ENCODE results near the gene HMOX2.
A peak's percentile ranks its signal among the peaks of the same experiment; 100 is the strongest.

The HMOX2 gene

DNA sequence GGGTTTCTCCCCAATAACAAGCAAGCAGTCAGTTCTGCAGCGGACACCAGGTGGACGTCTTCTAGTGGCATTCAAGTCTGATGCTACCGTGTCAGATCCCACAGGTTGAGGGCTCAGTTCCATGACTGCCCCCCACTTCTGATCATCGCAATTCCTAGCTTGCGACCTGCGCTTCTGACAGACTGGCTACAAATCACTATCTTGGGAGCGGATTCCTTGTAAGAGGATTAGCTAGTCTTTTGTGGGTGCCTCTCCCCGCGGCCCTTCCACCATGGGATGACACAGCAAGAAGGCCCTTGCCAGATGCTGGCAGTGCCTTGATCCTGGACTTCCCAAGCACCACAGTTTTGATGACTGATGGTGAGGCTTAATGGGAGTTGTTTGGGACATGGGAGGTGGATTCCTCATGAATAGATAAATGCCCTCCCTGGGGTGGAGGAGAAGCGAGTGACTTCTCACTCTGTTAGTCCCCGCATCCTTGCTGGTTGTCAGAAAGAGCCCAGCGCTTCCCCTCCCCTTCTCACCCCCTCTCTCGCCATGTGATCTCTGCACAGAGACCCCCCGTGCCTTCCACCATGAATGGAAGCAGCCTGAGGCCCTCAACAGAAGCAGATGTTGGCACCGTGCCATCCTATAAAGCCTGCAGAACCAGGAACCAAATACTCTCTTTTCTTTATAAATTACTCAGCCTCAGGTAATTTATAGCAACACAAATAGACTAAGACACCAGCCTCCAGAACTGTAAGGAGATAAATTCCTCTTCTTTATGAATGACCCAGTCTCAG lies 43.3 kb downstream of the HMOX2 start:
- H3K9ac ChIP-seq (ENCODE audit: low read length) = no peak overlapping the region
- DNase-seq = no peak
- H4K8ac ChIP-seq (ENCODE audit: low read length) = no peak overlapping the region
- H3K4ac ChIP-seq (ENCODE audit: low read depth in 1 of 2, low read length in 2 of 2) = no peak overlapping the region
- H3K14ac ChIP-seq (ENCODE audit: low read length in 2 of 2) = no peak overlapping the region
- no peaks in the 10 kb centered on the region for H3K27me3 ChIP-seq (ENCODE audit: control insufficient read depth in 1 of 2, insufficient read depth in 1 of 2, low read length in 2 of 2)
- no peak overlapping the region for H2AFZ ChIP-seq (ENCODE audit: low read depth, low read length)
- H3K79me1 ChIP-seq (replicated peaks; ENCODE audit: low read length, poor library complexity, severe bottlenecking) = peaks cover 40% of the 10 kb centered on the region
- H3K23ac ChIP-seq (ENCODE audit: low read length in 2 of 2) = no peak overlapping the region
- H2AK5ac ChIP-seq (ENCODE audit: low read length, severe bottlenecking) = no peak overlapping the region
- no peak overlapping the region for H2BK5ac ChIP-seq (ENCODE audit: low read depth, low read length, poor library complexity, severe bottlenecking)
- H4K91ac ChIP-seq (ENCODE audit: low read length) = no peak overlapping the region
- H3K36me3 ChIP-seq (ENCODE audit: control insufficient read depth in 1 of 2, insufficient read depth in 2 of 2, low read depth in 1 of 2, low read length in 2 of 2) = peaks cover 0 to 29% of the 10 kb centered on the region in 2 experiments
- H2BK12ac ChIP-seq (ENCODE audit: low read length in 2 of 2) = no peak overlapping the region
- H3K27ac ChIP-seq (ENCODE audit: low read length, poor library complexity, severe bottlenecking) = no peak overlapping the region
- H3K9me3 ChIP-seq (ENCODE audit: control insufficient read depth, low read length) = no peaks in the 10 kb centered on the region
- no peak overlapping the region for H3K4me2 ChIP-seq (ENCODE audit: low read length, poor library complexity, severe bottlenecking)
- WGBS = 87% methylated on average over 15 of the region's 15 CpGs
- no peak overlapping the region for H3K4me3 ChIP-seq (ENCODE audit: insufficient read depth in 1 of 2, low read depth in 1 of 2, low read length in 2 of 2)
- H3K18ac ChIP-seq (ENCODE audit: low read depth in 1 of 2, low read length in 2 of 2) = no peak overlapping the region
- H2BK15ac ChIP-seq (ENCODE audit: low read depth, poor library complexity, severe bottlenecking) = no peak overlapping the region
- peaks cover 17% of the 10 kb centered on the region for H3K4me1 ChIP-seq (ENCODE audit: control insufficient read depth, insufficient read depth, low read depth, low read length)
- H2BK120ac ChIP-seq (ENCODE audit: low read depth, low read length) = no peak overlapping the region

GRCh38 chr16:4520913-4521312 lies 44.7 kb downstream of the HMOX2 start:
- Histone ChIP-seq H3K9me3 (ENCODE audit: control insufficient read depth, low read length) (no peaks in the 10 kb centered on the region), H3K27ac (ENCODE audit: low read length, poor library complexity, severe bottlenecking) (no peak overlapping the region), H2BK12ac (ENCODE audit: low read length in 2 of 2) (no peak overlapping the region), H2AK5ac (ENCODE audit: low read length, severe bottlenecking) (no peak overlapping the region), H3K4me2 (ENCODE audit: low read length, poor library complexity, severe bottlenecking) (no peak overlapping the region), H2BK120ac (ENCODE audit: low read depth, low read length) (no peak overlapping the region), H2BK5ac (ENCODE audit: low read depth, low read length, poor library complexity, severe bottlenecking) (no peak overlapping the region), H3K27me3 (ENCODE audit: control insufficient read depth in 1 of 2, insufficient read depth in 1 of 2, low read length in 2 of 2) (no peaks in the 10 kb centered on the region), H3K36me3 (ENCODE audit: control insufficient read depth in 1 of 2, insufficient read depth in 2 of 2, low read depth in 1 of 2, low read length in 2 of 2) (peaks cover 0 to 33% of the 10 kb centered on the region in 2 experiments), H4K8ac (ENCODE audit: low read length) (no peak overlapping the region), H3K4me1 (ENCODE audit: control insufficient read depth, insufficient read depth, low read depth, low read length) (peaks cover 24% of the 10 kb centered on the region), H3K23ac (ENCODE audit: low read length in 2 of 2) (no peak overlapping the region), H3K14ac (ENCODE audit: low read length in 2 of 2) (no peak overlapping the region), H4K91ac (ENCODE audit: low read length) (no peak overlapping the region), H3K4ac (ENCODE audit: low read depth in 1 of 2, low read length in 2 of 2) (no peak overlapping the region), H3K4me3 (ENCODE audit: insufficient read depth in 1 of 2, low read depth in 1 of 2, low read length in 2 of 2) (no peak overlapping the region), H3K9ac (ENCODE audit: low read length) (no peak overlapping the region), H2AFZ (ENCODE audit: low read depth, low read length) (no peak overlapping the region), H3K79me1 (replicated peaks; ENCODE audit: low read length, poor library complexity, severe bottlenecking) (peaks cover 48% of the 10 kb centered on the region), H3K18ac (ENCODE audit: low read depth in 1 of 2, low read length in 2 of 2) (no peak overlapping the region), H2BK15ac (ENCODE audit: low read depth, poor library complexity, severe bottlenecking) (no peak overlapping the region)
- no peak for DNase-seq
- 93% methylated on average over 7 of the region's 7 CpGs for WGBS

DNA sequence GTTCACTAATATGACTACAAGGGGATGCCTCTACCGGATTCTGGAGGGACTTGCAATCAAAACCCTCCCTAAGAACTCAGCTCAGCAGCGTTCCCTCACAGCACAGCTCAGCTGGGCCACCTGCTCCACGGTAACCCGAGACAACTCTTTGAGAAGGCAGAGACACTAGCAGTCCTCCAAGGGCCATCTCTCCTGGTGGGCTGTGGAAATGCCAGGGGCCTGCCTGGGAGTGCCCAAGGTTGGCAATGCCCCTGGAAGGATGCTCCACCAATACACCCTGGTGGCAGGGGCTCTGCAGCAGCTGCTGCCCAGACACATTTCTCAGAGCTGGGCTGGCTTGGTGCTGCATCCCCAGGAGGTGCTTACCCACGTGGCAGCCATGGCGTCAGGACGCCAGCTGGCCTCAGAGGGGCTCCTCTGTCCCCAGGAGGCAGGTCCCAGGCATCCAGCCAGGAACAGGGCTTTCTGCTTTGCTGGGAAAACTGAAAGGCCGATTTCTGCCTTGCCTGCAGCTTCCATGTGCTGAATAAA lies 45.9 kb downstream of the HMOX2 start:
- H2BK120ac ChIP-seq (ENCODE audit: low read depth, low read length) = no peak overlapping the region
- H3K23ac ChIP-seq (ENCODE audit: low read length in 2 of 2) = peak overlapping the region in 1 of 2 experiments; percentile 16
- peaks cover 53% of the 10 kb centered on the region for H3K79me1 ChIP-seq (replicated peaks; ENCODE audit: low read length, poor library complexity, severe bottlenecking)
- no peak overlapping the region for H2AFZ ChIP-seq (ENCODE audit: low read depth, low read length)
- no peaks in the 10 kb centered on the region for H3K9me3 ChIP-seq (ENCODE audit: control insufficient read depth, low read length)
- no peak overlapping the region for H3K4me3 ChIP-seq (ENCODE audit: insufficient read depth in 1 of 2, low read depth in 1 of 2, low read length in 2 of 2)
- no peak overlapping the region for H2BK12ac ChIP-seq (ENCODE audit: low read length in 2 of 2)
- H3K4me1 ChIP-seq (ENCODE audit: control insufficient read depth, insufficient read depth, low read depth, low read length) = peaks cover 27% of the 10 kb centered on the region
- no peak overlapping the region for H2BK5ac ChIP-seq (ENCODE audit: low read depth, low read length, poor library complexity, severe bottlenecking)
- H3K4me2 ChIP-seq (ENCODE audit: low read length, poor library complexity, severe bottlenecking) = no peak overlapping the region
- no peak overlapping the region for H4K91ac ChIP-seq (ENCODE audit: low read length)
- H3K18ac ChIP-seq (ENCODE audit: low read depth in 1 of 2, low read length in 2 of 2) = no peak overlapping the region
- no peak overlapping the region for H2BK15ac ChIP-seq (ENCODE audit: low read depth, poor library complexity, severe bottlenecking)
- WGBS = 83% methylated on average over 8 of the region's 8 CpGs
- H2AK5ac ChIP-seq (ENCODE audit: low read length, severe bottlenecking) = no peak overlapping the region
- H3K4ac ChIP-seq (ENCODE audit: low read depth in 1 of 2, low read length in 2 of 2) = no peak overlapping the region
- H3K27ac ChIP-seq (ENCODE audit: low read length, poor library complexity, severe bottlenecking) = no peak overlapping the region
- DNase-seq = no peak
- H4K8ac ChIP-seq (ENCODE audit: low read length) = no peak overlapping the region
- H3K27me3 ChIP-seq (ENCODE audit: control insufficient read depth in 1 of 2, insufficient read depth in 1 of 2, low read length in 2 of 2) = no peaks in the 10 kb centered on the region
- H3K36me3 ChIP-seq (ENCODE audit: control insufficient read depth in 1 of 2, insufficient read depth in 2 of 2, low read depth in 1 of 2, low read length in 2 of 2) = peaks cover 0 to 33% of the 10 kb centered on the region in 2 experiments
- H3K14ac ChIP-seq (ENCODE audit: low read length in 2 of 2) = no peak overlapping the region
- peak overlapping the region; percentile 33 for H3K9ac ChIP-seq (ENCODE audit: low read length)

GRCh38 chr16:4523686-4524085 lies 47.5 kb downstream of the HMOX2 start:
- no peak overlapping the region for H2BK15ac ChIP-seq (ENCODE audit: low read depth, poor library complexity, severe bottlenecking)
- WGBS = 95% methylated on average over 4 of the region's 4 CpGs
- no peak overlapping the region for H3K4me2 ChIP-seq (ENCODE audit: low read length, poor library complexity, severe bottlenecking)
- H3K36me3 ChIP-seq (ENCODE audit: control insufficient read depth in 1 of 2, insufficient read depth in 2 of 2, low read depth in 1 of 2, low read length in 2 of 2) = peaks cover 0 to 29% of the 10 kb centered on the region in 2 experiments
- no peaks in the 10 kb centered on the region for H3K9me3 ChIP-seq (ENCODE audit: control insufficient read depth, low read length)
- H3K9ac ChIP-seq (ENCODE audit: low read length) = no peak overlapping the region
- no peak overlapping the region for H3K4ac ChIP-seq (ENCODE audit: low read depth in 1 of 2, low read length in 2 of 2)
- no peak for DNase-seq
- no peak overlapping the region for H2BK120ac ChIP-seq (ENCODE audit: low read depth, low read length)
- H3K27ac ChIP-seq (ENCODE audit: low read length, poor library complexity, severe bottlenecking) = no peak overlapping the region
- peak overlapping the region; percentile 31 for H2AK5ac ChIP-seq (ENCODE audit: low read length, severe bottlenecking)
- no peak overlapping the region for H3K23ac ChIP-seq (ENCODE audit: low read length in 2 of 2)
- no peak overlapping the region for H2BK12ac ChIP-seq (ENCODE audit: low read length in 2 of 2)
- H3K14ac ChIP-seq (ENCODE audit: low read length in 2 of 2) = no peak overlapping the region
- H4K8ac ChIP-seq (ENCODE audit: low read length) = peak overlapping the region; percentile 39
- H4K91ac ChIP-seq (ENCODE audit: low read length) = no peak overlapping the region
- peak overlapping the region in 1 of 2 experiments; percentile 6 for H3K18ac ChIP-seq (ENCODE audit: low read depth in 1 of 2, low read length in 2 of 2)
- peaks cover 27% of the 10 kb centered on the region for H3K4me1 ChIP-seq (ENCODE audit: control insufficient read depth, insufficient read depth, low read depth, low read length)
- no peaks in the 10 kb centered on the region for H3K27me3 ChIP-seq (ENCODE audit: control insufficient read depth in 1 of 2, insufficient read depth in 1 of 2, low read length in 2 of 2)
- H3K79me1 ChIP-seq (replicated peaks; ENCODE audit: low read length, poor library complexity, severe bottlenecking) = peaks cover 49% of the 10 kb centered on the region
- H2AFZ ChIP-seq (ENCODE audit: low read depth, low read length) = no peak overlapping the region
- no peak overlapping the region for H2BK5ac ChIP-seq (ENCODE audit: low read depth, low read length, poor library complexity, severe bottlenecking)
- no peak overlapping the region for H3K4me3 ChIP-seq (ENCODE audit: insufficient read depth in 1 of 2, low read depth in 1 of 2, low read length in 2 of 2)
